HPDE6-E6E7 (cell line): Measurements from ENCODE around the gene ATAD3A.
A peak's percentile ranks its signal among the peaks of the same experiment; 100 is the strongest.
"Not testable (repeated sequence)": the region's sequence is repeated elsewhere in the genome, so short reads cannot be mapped to it uniquely, and the experiment has no call there.

ENCODE experiments used
- DNase-seq: peaks from one replicate; pipeline ENCODE4 v3.0.0; 2011; ENCODE audit warnings: missing footprints; ENCODE audit errors: extremely low spot score

ATAD3A gene

GRCh38 chr1:1511533-1512285 is at the start of gene ATAD3A:
Gene ATAD3A, plus strand, starts transcription at chr1:1512162. Its CDS starts 107 bp downstream, at chr1:1512269.
- DNase-seq: peak; percentile 95

GRCh38 chr1:1462318-1462966 is 49.5 kb upstream of the ATAD3A start:
- peak; percentile 64 for DNase-seq

GRCh38 chr1:1463312-1463711 is 48.6 kb upstream of the ATAD3A start:
- DNase-seq: no peak

GRCh38 chr1:1468196-1468985 is 43.6 kb upstream of the ATAD3A start:
- not testable (repeated sequence) for DNase-seq

GRCh38 chr1:1470626-1471388 is 41.2 kb upstream of the ATAD3A start:
- no peak for DNase-seq

GRCh38 chr1:1471389-1472052 is 40.4 kb upstream of the ATAD3A start, which contains the start of gene ATAD3B:
Gene ATAD3B, plus strand, starts transcription at chr1:1471765. Its CDS starts 120 bp downstream, at chr1:1471885.
- DNase-seq: peak; percentile 77

GRCh38 chr1:1472053-1472876 is 39.7 kb upstream of the ATAD3A start:
- DNase-seq: not testable (repeated sequence)

DNA sequence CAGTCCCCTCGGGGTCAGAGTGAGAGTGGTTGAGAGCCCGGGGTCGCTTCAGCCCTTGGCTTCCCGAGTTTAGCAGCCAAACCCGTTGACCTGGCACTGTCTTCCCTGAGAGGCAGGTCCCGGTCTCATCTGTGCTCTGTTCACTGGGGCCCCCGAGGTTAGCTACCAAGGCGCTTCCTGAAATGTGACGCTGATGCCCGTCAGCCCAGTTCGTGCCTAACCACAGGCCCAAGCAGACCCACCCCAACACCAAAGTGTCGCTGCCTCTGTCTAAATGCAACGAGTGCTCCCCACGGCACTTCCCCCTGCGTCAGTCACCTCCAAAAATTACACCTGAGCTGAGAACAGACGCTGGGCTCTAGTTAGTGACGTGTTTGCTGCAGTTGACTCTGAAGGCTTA is 36.0 kb upstream of the ATAD3A start:
- DNase-seq: not testable (repeated sequence)

GRCh38 chr1:1477206-1477605 is 34.8 kb upstream of the ATAD3A start:
- no peak for DNase-seq

- DNase-seq: no peak
Observed at GRCh38 chr1:1479547-1480487, 32.1 kb upstream of the ATAD3A start.

DNA sequence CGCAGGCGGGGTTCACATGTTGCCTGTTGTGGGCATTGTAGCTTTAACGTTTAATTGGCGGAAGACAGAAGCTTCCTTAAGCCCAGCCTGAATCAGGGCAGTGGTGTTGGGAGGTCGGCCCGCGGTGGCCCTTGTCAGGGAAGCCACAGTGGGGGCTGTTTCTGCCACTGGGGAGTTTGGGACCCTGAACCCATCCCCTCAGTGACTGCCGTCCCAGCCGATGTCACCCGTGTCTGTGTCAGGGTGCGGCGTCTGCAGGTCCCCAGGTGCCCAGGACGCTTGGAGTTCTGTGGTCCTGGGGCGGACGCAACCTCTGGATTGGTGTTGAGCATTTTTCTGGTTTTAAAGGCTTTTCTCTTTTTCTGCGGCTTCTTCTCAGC is 31.5 kb upstream of the ATAD3A start:
- not testable (repeated sequence) for DNase-seq

DNA sequence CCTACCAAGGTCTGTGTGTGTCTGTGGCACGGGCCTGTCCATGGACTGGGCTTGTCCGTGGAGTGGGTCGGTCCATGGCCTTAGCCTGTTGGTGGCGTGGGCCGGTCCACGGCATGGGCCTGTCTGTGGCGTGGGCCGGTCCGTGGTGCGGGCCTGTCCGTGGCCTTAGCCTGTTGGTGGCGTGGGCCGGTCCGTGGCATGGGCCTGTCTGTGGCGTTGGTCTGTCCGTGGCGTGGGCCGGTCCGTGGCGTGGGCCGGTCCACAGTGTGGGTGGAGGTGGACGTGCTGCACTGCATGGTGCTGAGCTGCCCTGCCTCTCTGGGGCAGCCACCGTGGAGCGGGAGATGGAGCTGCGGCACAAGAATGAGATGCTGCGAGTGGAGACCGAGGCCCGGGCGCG is 30.2 kb upstream of the ATAD3A start:
- DNase-seq: not testable (repeated sequence)

DNA sequence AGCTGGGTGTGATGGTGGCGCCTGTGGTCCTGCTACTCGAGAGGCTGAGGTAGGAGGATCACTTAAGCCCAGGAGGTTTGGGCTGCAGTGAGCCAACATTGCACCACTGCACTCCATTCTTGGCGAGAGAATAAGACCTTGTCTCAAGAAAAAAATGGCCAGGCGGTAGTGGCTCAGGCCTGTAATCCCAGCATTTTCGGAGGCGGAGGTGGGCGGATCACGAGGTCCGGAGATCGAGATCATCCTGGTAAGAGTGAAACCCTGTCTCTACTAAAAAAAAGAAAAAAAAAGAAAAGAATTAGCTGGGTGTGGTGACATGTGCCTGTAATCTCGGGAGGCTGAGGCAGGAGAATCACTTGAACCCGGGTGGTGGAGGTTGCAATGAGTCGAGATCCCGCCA is 29.1 kb upstream of the ATAD3A start:
- DNase-seq: no peak

- DNase-seq: no peak
Observed at GRCh38 chr1:1483714-1484113, 28.2 kb upstream of the ATAD3A start.

DNA sequence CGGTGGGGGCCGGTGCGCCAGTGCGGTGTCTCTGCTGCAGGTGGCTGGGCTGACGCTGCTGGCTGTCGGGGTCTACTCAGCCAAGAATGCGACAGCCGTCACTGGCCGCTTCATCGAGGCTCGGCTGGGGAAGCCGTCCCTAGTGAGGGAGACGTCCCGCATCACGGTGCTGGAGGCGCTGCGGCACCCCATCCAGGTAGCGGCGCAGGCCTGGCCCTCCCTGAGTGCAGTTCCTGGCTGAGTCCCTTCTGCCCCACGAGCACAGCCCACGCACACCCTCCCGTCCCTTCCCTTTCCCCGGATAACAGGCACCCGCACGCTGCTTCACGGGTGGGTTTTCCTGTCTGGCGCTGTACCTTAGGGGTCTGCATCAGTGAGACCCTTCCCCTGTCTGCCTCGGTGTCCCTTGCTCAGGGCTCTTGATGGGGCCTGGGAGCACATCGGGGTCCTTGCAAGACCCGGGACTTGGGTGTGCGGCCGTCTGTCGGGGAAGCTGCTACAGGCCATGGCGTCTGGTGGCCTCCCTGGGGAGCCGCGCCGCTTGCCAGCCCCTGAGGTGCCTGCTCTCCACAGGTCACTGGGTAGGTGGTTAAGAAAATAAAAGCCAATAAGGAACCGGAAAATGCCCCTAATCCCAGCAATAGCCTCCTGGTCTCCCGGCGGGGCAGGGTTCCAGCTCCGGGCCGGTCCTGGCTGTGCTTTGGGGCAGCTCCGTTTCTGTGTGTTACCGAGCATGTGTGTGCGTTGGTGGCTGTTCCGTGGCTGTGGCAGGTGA is 26.8 kb upstream of the ATAD3A start:
- not testable (repeated sequence) for DNase-seq

DNA sequence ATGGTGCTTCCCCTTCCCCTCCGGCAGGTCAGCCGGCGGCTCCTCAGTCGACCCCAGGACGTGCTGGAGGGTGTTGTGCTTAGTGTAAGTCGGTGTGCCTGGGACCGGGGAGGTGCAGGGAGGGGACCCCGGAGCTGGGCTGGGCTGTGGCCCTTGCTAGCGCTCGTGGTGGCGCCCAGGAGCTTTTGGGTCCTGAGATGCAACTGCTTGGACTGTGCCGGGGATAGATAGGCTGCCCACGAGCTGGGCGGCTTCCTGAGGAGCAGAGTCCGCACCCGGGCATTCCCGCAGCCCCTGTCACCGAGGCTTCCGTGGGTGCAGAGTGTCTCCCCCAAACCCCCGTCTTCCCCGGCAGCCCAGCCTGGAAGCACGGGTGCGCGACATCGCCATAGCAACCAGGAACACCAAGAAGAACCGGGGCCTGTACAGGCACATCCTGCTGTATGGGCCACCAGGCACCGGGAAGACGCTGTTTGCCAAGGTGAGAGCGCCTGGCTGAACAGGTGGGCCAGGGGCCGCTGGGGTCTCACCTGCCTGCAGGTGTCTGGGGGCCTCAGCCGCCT is 26.1 kb upstream of the ATAD3A start:
- not testable (repeated sequence) for DNase-seq

- no peak for DNase-seq
Observed at GRCh38 chr1:1487701-1488100, 24.3 kb upstream of the ATAD3A start.

DNA sequence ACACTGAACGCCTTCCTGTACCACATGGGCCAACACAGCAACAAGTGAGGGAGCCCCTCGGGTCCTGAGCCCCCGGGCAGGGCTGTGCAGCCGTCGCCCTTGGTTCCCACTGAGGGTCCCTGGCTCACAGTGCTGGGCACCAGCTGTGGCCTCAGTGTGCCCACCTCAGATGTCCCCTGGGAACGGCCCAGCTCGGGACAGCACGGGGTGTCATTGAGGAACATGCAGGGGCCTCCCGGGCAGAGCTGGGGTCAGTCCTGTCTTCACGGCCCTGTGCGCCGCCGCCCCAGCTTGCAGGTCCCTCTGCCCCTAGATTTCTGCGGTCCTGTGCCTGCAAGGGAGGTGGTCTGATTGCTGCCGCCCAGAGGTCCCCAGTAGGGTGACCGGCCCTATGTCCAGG is 22.7 kb upstream of the ATAD3A start:
- DNase-seq: no peak
